ENCODE results near the gene ZP1. TPM values are rescaled to one million over a fixed set of nuclear protein-coding genes. Genes with fewer than 3 reads are reported as not detected.

Gene ZP1
- total RNA-seq, 2 experiments from 2014 or later = not detected

GRCh38 chr11:60922906-60923305 is 55.6 kb downstream of the ZP1 start:
- POLR2A ChIA-PET = no interaction called here
- Mint-ChIP-seq H3K27me3 (peaks cover 30% of the 10 kb centered on the region), H3K36me3 (ENCODE audit: low read depth) (peaks cover 27% of the 10 kb centered on the region), H3K4me1 (peaks cover 10% of the 10 kb centered on the region), H3K9me3 (no peaks in the 10 kb centered on the region), H3K27ac (no peak overlapping the region), H3K4me3 (no peak overlapping the region)
- no peak for DNase-seq
- CTCF ChIA-PET = interaction anchor here (1.4 kb wide), 1 partner anchor 19 kb away, joined by 4 read pairs; no protein-coding TSS in a partner anchor

DNA sequence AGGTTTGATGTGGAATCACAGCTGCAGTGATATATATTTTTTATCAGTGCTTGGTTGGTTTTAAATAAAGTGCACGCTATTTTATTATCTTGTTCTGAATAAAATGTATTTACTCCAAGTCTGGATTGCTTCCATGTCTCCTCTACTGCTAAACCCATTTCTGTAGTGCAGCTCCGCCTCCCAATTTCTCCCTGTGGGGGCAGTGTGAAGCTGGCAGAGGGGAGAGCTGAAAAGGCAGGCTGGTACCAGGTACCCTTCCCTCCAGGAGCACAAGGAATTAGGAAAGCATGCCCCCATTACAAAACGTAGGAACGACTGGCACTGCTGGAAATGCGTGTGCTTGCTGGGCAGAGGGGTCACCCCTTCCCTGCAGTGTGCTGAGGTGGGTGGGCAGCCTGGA is 56.0 kb downstream of the ZP1 start:
- POLR2A ChIA-PET = no interaction called here
- CTCF ChIA-PET = interaction anchor here (1.1 to 1.4 kb wide), 2 partner anchors 8 to 19 kb away, joined by 4 to 5 read pairs; no protein-coding TSS in a partner anchor
- DNase-seq = no peak
- H3K4me1 Mint-ChIP-seq = peaks cover 8% of the 10 kb centered on the region
- H3K4me3 Mint-ChIP-seq = no peak overlapping the region
- H3K27me3 Mint-ChIP-seq = peaks cover 30% of the 10 kb centered on the region
- H3K27ac Mint-ChIP-seq = no peak overlapping the region
- no peaks in the 10 kb centered on the region for H3K9me3 Mint-ChIP-seq
- H3K36me3 Mint-ChIP-seq (ENCODE audit: low read depth) = peaks cover 27% of the 10 kb centered on the region

DNA sequence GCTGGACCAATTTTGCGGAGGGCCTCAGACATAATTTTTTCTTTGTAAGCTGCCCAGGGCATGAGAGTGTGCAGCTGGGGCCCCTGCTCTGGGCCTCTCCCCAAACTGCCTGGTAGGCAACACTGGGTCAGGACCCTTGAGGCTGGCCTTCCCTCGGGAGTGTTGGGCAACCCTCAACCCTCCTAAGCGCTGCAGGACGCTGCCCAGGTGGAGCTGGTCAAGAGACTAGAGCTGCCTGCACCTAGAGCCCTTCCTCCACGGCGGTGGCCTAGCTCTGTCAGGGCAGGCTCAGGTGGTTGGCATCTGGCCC is 56.4 kb downstream of the ZP1 start:
- ChIA-PET POLR2A (no interaction called here), CTCF (interaction anchor here (0.7 to 1.4 kb wide), 3 partner anchors 9 to 237 kb away, joined by 3 to 5 read pairs (median 4); no protein-coding TSS in a partner anchor)
- H3K4me1 Mint-ChIP-seq = peaks cover 8% of the 10 kb centered on the region
- no peaks in the 10 kb centered on the region for H3K9me3 Mint-ChIP-seq
- DNase-seq = no peak
- peak overlapping the region; percentile 44 for H3K4me3 Mint-ChIP-seq
- H3K36me3 Mint-ChIP-seq (ENCODE audit: low read depth) = peaks cover 27% of the 10 kb centered on the region
- H3K27me3 Mint-ChIP-seq = peaks cover 30% of the 10 kb centered on the region
- H3K27ac Mint-ChIP-seq = no peak overlapping the region

DNA sequence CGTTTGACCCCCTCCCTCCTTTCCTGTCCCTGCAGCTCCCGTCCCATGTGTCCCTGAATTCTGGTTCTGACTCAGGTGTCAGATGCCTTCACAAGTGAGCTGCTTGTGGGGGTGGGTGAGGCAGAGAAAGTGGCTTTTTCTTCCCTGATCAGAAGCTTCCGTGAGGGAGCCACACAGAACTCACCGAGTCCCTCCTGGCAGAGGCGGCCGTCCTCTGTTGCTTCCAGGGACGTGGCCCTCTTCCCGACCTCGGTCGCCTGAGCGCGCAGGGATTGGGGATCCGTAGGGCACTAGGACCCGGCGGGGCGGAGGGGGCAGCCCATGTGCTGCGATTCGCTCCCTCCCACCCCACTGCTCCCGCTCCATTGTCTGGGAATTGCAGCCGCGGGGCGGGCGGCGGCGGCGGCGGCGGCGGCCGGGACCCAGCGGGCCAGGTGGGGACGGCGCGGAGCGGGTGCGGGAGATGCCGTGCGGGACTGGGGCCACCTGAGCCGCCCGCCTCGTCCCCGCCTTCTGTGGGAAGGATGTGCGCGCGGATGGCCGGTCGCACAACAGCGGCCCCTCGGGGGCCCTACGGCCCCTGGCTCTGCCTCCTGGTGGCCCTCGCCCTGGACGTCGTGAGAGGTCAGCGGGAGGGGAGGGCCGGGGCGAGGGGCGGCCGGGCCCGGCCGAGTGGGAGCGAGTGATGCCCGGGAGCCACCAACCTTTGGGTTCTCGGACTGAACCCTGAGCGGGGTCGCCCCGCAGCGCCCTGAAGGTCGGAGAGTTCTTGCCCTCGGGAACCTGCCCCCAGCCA is 57.0 kb downstream of the ZP1 start, which contains the start of gene TMEM132A:
TSS of gene TMEM132A (plus strand) at position 351 of the 796 bp plus-strand sequence. CDS start at position 525, 174 bp downstream.
- peaks cover 8% of the 10 kb centered on the region for H3K4me1 Mint-ChIP-seq
- H3K9me3 Mint-ChIP-seq = no peaks in the 10 kb centered on the region
- peaks cover 30% of the 10 kb centered on the region for H3K27me3 Mint-ChIP-seq
- ChIA-PET CTCF (interaction anchor here (0.7 to 1.4 kb wide), 3 partner anchors 9 to 236 kb away, joined by 3 to 5 read pairs (median 4); no protein-coding TSS in a partner anchor), POLR2A (no interaction called here)
- no peak within 1 kb of the TSS for H3K27ac Mint-ChIP-seq
- peak within 1 kb of the TSS; percentile 45 for H3K4me3 Mint-ChIP-seq
- H3K36me3 Mint-ChIP-seq (ENCODE audit: low read depth) = peaks cover 27% of the 10 kb centered on the region
- DNase-seq = no peak

Other genes starting within 250 kb of the ZP1 start
- gene MS4A8, start 167.9 kb upstream of the ZP1 start, total RNA-seq = not detected
- not detected for gene MS4A18, start 142.8 kb upstream of the ZP1 start, total RNA-seq
- gene MS4A15, start 110.7 kb upstream of the ZP1 start, total RNA-seq = not detected
- not detected for gene MS4A10, start 82.2 kb upstream of the ZP1 start, total RNA-seq
- gene CCDC86, start 25.4 kb upstream of the ZP1 start, total RNA-seq = 10 to 100 TPM; 19.2 to 23.2 TPM
- 1 to 10 TPM; 1.3 to 1.4 TPM for gene PTGDR2, start 11.6 kb upstream of the ZP1 start, total RNA-seq
- 100 to 1,000 TPM; 125 to 128 TPM for gene PRPF19, start 39.0 kb downstream of the ZP1 start, total RNA-seq
- 100 to 1,000 TPM; 114 to 119 TPM for gene TMEM109, start 46.6 kb downstream of the ZP1 start, total RNA-seq
- gene TMEM132A, start 56.9 kb downstream of the ZP1 start, total RNA-seq = under 1 TPM; 0.40 to 0.47 TPM
- 1 to 10 TPM; 4.0 to 4.2 TPM for gene SLC15A3, start 84.6 kb downstream of the ZP1 start, total RNA-seq
- gene CD6, start 104.1 kb downstream of the ZP1 start, total RNA-seq = 100 to 1,000 TPM; 368 to 402 TPM
- 100 to 1,000 TPM; 379 to 405 TPM for gene CD5, start 234.9 kb downstream of the ZP1 start, total RNA-seq

Data from activated CD4-positive, alpha-beta T cell treated with anti-CD3 and anti-CD28 coated beads, Interleukin-2, amount 10 ng/mL, durations not matched to agents 7 days and 5 days (primary cell).